ENCODE measurements around the gene CAPG. TPM values are rescaled to one million over a fixed set of nuclear protein-coding genes. Genes with fewer than 3 reads are reported as not detected.

The CAPG gene
- total and polyA plus RNA-seq, 2 of the 4 experiments (the other 2 are of a cell fraction) = 79.9 to 98.3 TPM

- in situ Hi-C loops (cut with MboI; ENCODE audit: low sequenced_read_pairs) (no loop called here), dilution Hi-C loops (cut with HindIII; ENCODE audit: low sequenced_read_pairs, unreplicated experiment) (no loop called here), intact Hi-C loops (cut with micrococcal nuclease) (no loop called here)
- Histone ChIP-seq H3K4me2 (ENCODE audit: low read depth, low read length) (no peak overlapping the region), H3K4ac (ENCODE audit: low read depth, low read length) (peak overlapping the region; percentile 99), H3K27ac (ENCODE audit: insufficient read depth, low read length) (no peak overlapping the region), H3K9me3 (ENCODE audit: control insufficient read depth, insufficient read depth, low read length) (no peaks in the 10 kb centered on the region), H2BK15ac (ENCODE audit: low read depth, low read length) (peak overlapping the region; percentile 77; the same call in 2 of the 3 replicates), H2BK5ac (ENCODE audit: low read depth, low read length, poor library complexity, severe bottlenecking) (peak overlapping the region; percentile 68), H3K4me1 (ENCODE audit: control insufficient read depth, insufficient read depth, low read length) (peaks cover 24% of the 10 kb centered on the region), H3K14ac (replicated peaks; ENCODE audit: low read depth, low read length) (peak overlapping the region; percentile 97), H2BK20ac (ENCODE audit: low read depth, low read length) (peak overlapping the region; percentile 95), H3K18ac (ENCODE audit: low read depth, low read length) (peak overlapping the region; percentile 55; the same call in 1 of the 2 replicates), H4K8ac (ENCODE audit: low read depth in 2 of 2, low read length in 2 of 2) (peak overlapping the region; percentile 82 to 98; a peak in 3 of 4 replicates), H3K4me3 (ENCODE audit: insufficient read depth, low read depth, low read length) (no peak overlapping the region), H3K9me1 (ENCODE audit: insufficient read depth, low read length) (peaks cover 31% of the 10 kb centered on the region), H2AFZ (replicated peaks; ENCODE audit: low read length, poor library complexity) (peak overlapping the region; percentile 71), H2AK5ac (ENCODE audit: low read depth, low read length) (peak overlapping the region; percentile 95), H2AK9ac (replicated peaks; ENCODE audit: low read depth, low read length, poor library complexity) (peak overlapping the region; percentile 95), H3K56ac (ENCODE audit: extremely low read depth, insufficient read depth, low read length) (no peak overlapping the region), H3K27me3 (ENCODE audit: control insufficient read depth, insufficient read depth, low read length) (no peaks in the 10 kb centered on the region), H4K91ac (ENCODE audit: insufficient read depth, low read depth, low read length) (peak overlapping the region; percentile 100), H2BK120ac (ENCODE audit: low read depth, low read length) (peak overlapping the region; percentile 99), H3K9ac (ENCODE audit: low read depth, low read length) (no peak overlapping the region), H3K79me1 (ENCODE audit: low read depth in 1 of 2, low read length in 2 of 2) (0 out of 4 replicates have a peak, but pooled peaks cover 0 to 8% of the 10 kb centered on the region in 2 experiments), H3K36me3 (ENCODE audit: control insufficient read depth, insufficient read depth, low read length) (no peaks in the 10 kb centered on the region), H4K5ac (ENCODE audit: low read depth, low read length) (peak overlapping the region; percentile 39; the same call in 1 of the 2 replicates), H3K23ac (ENCODE audit: low read depth, low read length) (peak overlapping the region; percentile 91; the same call in 1 of the 2 replicates), H4K20me1 (ENCODE audit: insufficient read depth, low read length) (no peaks in the 10 kb centered on the region)
- DNase-seq = no peak
- 100% methylated on average over 2 of the region's 8 CpGs; no CpG with 5 or more reads in 1 of the 2 experiments for WGBS, 2 experiments (ENCODE audit: extremely low coverage in 2 of 2, insufficient read length in 1 of 2)
- POLR2A ChIA-PET (ENCODE audit: unreplicated experiment) = no interaction called here
- no TSS peak for BruUV-seq (replicated peaks)
- TF ChIP-seq RCOR1 (IDR thresholded peaks at IDR 0.05; ENCODE audit: insufficient replicate concordance, low read length) = no peak
- no peak for TF ChIP-seq SMC3 (IDR thresholded peaks at IDR 0.05; ENCODE audit: low read depth, low read length)
- TF ChIP-seq USF2 (IDR thresholded peaks at IDR 0.05; ENCODE audit: low read depth, low read length) = no peak
- CTCF ChIA-PET = no interaction called here
- no peak for ATAC-seq (ENCODE audit: low read depth)
Measured at GRCh38 chr2:85447222-85447585, 37.0 kb upstream of the CAPG start.

All from IMR-90 (cell line).